Activated CD4-positive, alpha-beta T cell treated with anti-CD3 and anti-CD28 coated beads for 48 hours (primary cell): ENCODE data around the gene AMDHD2.
"Not testable (repeated sequence)": the region's sequence is repeated elsewhere in the genome, so short reads cannot be mapped to it uniquely, and the experiment has no call there.

Experiments used
- DNase-seq: peaks from one replicate; pipeline ENCODE4 v3.0.0-alpha.2; 2020

AMDHD2 gene, protein sequence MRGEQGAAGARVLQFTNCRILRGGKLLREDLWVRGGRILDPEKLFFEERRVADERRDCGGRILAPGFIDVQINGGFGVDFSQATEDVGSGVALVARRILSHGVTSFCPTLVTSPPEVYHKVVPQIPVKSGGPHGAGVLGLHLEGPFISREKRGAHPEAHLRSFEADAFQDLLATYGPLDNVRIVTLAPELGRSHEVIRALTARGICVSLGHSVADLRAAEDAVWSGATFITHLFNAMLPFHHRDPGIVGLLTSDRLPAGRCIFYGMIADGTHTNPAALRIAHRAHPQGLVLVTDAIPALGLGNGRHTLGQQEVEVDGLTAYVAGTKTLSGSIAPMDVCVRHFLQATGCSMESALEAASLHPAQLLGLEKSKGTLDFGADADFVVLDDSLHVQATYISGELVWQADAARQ

DNA sequence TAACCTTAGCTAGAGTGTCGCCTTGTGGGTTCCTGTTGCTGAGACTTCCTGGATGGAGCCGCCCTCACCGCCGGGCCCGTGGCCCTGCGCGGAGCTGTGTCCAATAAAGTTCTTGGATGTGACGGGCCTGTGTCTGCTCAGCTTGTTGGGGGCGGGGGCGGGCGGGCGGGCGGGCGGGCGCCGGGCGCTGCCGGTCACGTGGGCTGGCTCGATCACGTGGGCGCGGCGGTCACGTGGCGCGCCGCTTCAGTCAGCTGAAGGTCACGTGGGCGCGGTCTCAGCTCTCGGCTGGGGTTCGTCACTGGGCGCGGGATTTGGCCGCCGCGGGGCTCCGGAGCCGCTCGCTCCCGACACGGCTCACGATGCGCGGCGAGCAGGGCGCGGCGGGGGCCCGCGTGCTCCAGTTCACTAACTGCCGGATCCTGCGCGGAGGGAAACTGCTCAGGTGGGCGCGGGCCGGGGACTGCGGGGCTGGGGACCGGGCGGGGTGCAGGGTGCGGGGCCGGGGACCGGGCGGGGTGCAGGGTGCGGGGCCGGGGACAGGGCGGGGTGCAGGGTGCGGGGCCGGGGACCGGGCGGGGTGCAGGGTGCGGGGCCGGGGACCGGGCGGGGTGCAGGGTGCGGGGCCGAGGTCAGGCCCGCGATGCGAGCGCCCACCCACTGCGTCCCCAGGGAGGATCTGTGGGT lies at the start of gene AMDHD2:
Gene AMDHD2, plus strand, starts transcription at position 275 of the 687 bp plus-strand sequence. Its CDS starts 88 bp downstream, at position 363.
- DNase-seq: peak; percentile 94

DNA sequence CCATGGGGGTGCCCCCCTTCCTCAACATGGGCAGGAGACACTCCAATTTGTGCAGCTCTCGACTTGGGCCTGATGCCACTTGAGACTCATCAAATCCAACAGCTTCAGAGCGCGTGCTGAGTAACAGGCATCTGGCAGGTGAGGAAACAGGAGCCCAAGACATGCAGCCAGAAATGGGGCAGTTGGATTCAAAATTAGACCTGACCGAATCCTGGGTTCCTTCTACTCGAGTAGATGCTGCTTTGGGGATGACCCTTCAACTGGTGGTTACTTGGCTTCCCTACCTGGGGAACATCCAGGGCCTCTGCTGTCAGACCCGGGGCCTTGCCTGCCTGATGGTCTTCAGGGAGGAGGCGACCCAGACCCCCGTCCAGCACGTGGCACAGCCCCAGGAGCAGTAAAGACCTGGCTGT lies 49.6 kb upstream of the AMDHD2 start:
- peak; percentile 36 for DNase-seq

DNA sequence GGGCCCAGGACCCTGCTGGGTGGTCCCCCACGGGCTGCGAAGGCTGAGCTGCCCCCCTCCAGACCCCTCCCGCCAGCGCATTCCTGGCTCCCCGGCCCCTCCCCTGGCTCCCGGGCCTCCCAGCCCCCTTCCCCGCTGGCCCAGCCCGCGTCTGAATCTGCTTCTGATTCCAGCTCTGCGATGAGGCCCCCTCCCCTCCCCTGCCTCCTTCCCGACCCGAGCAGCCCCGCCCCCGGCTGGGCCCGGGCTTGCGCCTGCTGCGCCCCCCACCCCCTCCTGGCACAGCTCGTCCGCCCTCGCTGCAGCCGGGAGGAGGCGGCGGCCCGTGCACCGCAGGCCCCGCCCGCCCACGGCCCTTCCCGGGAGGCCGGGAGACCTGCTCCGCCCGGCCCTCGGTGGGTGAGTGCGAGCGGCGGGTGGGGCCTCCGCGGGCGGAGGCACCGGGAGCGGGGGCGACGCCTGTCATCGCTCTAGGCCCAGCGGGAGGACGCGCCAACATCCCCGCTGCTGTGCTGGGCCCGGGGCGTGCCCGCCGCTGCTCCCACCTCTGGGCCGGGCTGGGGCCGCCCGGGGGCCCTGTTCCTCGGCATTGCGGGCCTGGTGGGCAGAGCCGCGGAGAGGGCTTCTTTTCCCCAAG lies 49.0 kb upstream of the AMDHD2 start, which contains the start of gene NTN3:
Gene NTN3, plus strand, starts transcription at position 282 of the 637 bp plus-strand sequence. CDS start 405 bp downstream, outside the sequence.
- peak; percentile 23 for DNase-seq

DNA sequence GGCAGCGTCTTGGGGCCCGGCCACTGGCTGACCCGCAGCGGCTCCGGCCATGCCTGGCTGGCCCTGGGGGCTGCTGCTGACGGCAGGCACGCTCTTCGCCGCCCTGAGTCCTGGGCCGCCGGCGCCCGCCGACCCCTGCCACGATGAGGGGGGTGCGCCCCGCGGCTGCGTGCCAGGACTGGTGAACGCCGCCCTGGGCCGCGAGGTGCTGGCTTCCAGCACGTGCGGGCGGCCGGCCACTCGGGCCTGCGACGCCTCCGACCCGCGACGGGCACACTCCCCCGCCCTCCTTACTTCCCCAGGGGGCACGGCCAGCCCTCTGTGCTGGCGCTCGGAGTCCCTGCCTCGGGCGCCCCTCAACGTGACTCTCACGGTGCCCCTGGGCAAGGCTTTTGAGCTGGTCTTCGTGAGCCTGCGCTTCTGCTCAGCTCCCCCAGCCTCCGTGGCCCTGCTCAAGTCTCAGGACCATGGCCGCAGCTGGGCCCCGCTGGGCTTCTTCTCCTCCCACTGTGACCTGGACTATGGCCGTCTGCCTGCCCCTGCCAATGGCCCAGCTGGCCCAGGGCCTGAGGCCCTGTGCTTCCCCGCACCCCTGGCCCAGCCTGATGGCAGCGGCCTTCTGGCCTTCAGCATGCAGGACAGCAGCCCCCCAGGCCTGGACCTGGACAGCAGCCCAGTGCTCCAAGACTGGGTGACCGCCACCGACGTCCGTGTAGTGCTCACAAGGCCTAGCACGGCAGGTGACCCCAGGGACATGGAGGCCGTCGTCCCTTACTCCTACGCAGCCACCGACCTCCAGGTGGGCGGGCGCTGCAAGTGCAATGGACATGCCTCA lies 48.3 kb upstream of the AMDHD2 start:
- no peak for DNase-seq

DNA sequence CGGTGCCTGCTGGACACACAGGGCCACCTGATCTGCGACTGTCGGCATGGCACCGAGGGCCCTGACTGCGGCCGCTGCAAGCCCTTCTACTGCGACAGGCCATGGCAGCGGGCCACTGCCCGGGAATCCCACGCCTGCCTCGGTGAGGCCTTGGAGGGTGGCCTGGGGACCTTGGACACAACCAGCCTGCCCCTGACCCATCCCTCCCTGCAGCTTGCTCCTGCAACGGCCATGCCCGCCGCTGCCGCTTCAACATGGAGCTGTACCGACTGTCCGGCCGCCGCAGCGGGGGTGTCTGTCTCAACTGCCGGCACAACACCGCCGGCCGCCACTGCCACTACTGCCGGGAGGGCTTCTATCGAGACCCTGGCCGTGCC lies 47.7 kb upstream of the AMDHD2 start:
- DNase-seq: no peak

DNA sequence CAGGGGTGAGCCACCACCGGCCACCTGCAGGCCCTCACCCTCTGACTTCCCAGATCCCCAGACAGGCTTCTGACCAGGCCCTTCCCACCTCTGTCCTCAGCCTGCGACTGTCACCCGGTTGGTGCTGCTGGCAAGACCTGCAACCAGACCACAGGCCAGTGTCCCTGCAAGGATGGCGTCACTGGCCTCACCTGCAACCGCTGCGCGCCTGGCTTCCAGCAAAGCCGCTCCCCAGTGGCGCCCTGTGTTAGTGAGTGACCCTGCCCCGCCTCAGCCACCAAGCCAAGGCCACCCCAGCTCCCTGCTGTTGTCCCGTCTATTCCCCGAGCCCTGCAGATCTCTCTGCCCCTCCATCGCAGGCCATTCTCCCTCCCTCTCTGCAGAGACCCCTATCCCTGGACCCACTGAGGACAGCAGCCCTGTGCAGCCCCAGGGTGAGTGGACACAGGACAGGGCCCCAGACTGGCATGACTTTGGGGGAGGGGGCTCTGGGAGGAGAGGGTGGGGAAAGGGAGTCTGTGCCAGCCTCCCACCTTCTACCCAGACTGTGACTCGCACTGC lies 47.2 kb upstream of the AMDHD2 start:
- no peak for DNase-seq

DNA sequence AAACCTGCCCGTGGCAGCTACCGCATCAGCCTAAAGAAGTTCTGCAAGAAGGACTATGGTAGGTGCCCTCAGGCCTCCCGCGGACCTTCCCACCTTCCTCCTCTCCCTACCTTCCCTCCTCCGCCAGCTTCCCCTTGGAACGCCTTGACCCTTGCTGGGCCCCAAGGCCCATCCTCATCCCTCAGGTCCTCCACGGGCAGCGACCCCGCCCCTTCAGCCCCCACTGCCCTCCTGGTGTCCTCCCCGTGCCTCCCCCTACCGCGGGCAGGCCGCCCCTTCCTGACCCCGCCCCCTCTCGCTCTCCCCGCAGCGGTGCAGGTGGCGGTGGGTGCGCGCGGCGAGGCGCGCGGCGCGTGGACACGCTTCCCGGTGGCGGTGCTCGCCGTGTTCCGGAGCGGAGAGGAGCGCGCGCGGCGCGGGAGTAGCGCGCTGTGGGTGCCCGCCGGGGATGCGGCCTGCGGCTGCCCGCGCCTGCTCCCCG lies 46.7 kb upstream of the AMDHD2 start:
- peak; percentile 27 for DNase-seq

DNA sequence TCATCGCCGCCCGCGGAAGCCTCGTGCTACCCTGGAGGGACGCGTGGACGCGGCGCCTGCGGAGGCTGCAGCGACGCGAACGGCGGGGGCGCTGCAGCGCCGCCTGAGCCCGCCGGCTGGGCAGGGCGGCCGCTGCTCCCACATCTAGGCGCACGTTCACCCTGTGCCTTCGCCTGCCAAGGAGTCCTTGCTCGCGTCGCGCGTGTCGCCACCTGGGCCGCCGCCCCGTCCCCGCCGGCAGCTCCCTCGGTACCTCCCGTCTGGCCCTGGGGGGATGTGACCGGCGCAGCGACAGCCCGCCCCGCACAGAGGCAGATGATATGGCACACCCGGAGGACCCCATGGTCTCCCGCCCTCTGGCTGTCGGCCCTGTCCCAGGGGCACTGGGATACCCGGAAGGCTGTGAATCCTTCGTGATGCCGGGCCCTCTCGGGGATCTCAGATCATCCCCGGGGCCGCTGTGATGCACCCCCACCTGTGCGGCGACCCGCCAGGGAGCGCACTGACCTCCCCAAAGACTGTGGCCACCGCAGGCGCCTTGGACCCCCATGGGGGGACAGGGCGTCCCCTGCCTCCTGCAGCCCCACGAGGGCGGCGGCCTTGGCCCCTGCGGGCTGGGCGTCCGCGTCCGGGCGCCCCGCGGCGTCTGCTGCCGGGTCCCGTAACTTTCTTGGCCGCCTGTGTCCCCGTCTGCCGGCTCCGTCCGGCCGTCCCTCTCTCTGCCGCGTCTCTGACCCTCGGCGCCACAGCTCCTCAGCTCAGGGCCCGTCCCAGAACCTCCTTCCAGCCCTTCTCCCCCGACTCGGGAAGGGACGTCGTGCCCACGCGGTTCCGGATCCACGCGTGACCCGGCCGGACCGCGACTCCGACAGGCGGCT lies 45.9 kb upstream of the AMDHD2 start:
- DNase-seq: peak; percentile 67

DNA sequence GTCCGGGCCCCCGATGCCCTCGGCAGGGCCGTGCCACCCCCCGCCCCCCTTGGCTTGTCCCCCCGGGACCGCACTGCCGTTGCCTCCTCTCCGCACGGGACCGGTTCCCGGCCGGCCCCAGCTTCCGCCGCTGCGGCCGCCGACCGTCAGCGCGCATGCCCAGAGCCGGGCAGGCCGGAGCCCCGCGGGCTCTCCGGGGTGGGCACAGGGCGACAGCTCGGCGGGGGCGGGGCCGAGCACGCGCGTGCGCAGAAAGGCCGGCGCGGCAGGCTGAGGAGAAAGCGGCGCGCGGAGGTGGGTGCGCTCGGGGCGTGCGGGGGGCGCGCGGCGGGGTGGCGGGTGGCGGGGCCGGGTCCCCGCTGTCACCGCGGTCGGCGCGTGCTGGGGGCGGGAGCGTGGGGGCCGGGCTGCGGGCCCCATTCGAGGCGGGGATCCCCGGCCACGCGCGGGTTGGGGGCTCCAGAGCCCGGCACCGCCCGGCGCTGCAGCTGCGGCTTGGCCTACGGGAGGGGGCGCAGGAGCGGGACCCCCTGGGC lies 45.2 kb upstream of the AMDHD2 start, which contains the start of gene TBC1D24:
Gene TBC1D24, plus strand, starts transcription at position 251 of the 536 bp plus-strand sequence. CDS start 21,022 bp downstream, outside the sequence.
- peak; percentile 84 for DNase-seq

DNA sequence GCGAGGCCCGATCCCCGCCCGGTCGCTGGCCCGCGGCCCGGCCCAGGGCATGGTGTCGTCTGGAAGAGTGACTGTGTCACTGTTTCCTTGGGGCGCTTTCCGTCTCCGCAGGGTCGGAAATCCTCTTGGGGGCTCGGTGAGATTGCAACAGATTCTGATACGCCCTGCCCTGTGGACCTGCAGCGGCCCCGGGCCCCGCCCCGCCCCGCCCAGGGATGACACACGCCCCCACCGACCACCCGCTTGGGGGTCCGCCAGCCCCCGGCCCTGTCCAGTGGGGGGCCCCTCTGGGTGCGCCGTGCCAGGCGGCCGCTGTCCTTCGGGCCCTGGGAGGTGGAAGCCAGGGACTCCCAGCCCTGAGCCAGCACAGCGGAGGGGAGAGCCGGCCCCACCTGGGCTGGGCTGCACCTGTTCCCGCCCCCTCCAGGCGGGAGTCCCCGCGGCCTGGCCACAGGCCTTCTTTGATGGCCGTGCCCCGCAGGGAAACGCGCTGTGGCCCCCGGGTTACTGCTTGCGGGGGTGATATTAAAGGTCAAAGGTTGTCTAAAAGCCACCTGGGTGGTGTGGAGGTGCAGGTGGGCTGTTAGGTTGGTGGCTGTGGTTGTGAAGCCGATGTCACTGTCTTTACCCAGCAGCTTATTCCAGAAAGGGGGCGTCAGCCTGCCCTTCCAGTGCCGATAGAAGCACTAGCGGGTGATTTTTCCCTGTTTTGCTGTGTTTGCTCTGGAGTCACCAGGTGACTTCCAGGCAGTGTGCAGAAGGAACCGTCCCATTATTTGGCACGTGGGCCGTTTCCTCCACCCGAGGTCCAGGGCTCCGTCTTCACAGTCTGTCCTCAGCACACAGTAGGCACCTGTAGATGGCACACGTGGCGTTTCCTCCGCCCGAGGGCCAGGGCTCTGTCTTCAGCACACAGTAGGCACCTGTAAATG lies 44.5 kb upstream of the AMDHD2 start:
- peak; percentile 46 for DNase-seq

DNA sequence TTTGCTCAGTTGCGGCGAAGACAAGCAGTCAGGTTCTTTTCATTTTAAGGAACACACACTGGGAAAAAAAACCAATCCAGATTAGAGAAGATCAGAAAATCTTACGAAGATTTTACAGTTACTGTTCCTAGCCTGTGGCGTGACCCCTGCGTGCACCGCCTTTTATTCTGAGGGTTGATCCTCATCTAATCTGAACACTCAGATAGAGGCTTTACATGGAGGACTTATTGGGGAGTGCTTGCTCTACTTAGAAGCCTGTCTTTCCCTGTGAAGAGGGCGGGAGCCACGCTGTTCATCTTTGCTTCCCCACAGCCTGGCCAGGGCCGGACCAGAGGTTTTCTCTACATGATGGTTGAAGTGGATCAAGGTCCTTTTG lies 43.8 kb upstream of the AMDHD2 start:
- DNase-seq: no peak

DNA sequence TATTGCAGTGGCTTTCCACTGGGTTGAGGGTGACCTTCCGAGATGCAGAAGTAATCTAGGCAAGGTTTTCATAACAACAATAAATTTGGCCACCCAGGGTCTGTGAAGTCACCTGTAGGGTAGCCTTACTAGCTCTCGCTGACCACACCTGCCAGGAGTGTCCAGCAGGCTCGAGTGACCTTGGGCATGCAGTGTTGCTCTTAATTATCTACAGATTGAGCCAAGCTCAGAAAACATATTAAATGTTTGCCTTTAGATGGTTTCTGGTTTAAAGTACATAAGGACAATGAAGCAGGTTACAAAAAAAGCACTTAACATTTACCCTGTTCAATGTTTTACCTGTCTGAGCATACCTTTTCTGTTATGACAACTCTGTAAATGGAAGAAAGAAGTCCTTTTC lies 43.4 kb upstream of the AMDHD2 start:
- no peak for DNase-seq

DNA sequence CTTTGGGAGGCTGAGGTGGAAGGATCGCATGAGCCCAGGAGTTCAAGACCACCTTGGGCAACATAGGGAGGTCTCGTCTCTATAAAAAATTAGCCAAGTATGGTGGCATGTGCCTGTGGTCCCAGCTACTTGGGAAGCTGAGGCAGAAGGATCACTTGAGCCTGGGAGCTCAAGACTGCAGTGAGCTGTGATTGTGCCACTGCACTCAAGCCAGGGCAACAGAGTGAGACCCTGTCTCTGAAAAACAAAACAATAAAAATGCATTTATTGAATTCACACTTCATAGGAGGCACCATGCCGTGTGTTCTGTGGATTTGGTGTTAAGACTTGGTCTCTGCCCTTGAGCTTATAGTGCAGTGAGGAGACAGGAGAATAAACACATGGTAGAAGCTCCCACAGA lies 42.8 kb upstream of the AMDHD2 start:
- DNase-seq: no peak

DNA sequence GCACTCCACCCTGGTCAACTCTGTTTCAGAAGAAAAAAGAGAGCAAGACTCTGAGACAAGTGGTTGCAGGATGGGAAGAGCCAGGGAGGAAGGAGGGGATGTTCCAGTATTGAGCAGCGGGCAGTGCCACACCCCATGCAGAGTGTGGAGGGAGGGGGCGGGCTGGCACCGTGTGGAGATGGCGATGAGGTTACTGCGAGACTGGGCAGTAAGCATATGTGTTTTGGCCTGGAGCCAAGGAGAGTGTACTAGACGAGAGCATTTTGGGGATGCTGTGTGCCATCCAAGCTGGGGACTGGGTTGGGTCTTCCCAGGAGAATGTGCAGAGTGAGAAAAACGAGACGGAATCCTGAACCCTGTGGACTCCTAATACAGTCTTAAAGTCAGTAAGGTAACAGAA lies 41.9 kb upstream of the AMDHD2 start:
- DNase-seq: no peak

DNA sequence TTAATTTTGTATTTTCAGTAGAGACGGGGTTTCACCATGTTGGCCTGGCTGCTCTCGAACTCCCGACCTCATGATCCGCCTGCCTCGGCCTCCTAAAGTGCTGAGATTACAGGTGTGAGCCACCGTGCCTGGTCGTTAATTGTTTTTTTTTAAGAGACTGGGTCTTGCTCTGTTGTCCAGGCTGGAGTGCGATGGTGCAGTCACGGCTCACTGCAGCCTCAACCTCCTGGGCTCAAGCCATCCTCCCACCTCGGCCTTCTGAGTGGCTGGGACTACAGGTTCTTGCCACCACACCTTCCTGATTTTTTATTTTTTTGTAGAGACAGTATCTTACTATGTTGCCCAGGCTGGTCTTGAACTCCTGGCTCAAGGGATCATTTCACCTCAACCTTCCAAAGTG lies 40.2 kb upstream of the AMDHD2 start:
- DNase-seq: not testable (repeated sequence)

DNA sequence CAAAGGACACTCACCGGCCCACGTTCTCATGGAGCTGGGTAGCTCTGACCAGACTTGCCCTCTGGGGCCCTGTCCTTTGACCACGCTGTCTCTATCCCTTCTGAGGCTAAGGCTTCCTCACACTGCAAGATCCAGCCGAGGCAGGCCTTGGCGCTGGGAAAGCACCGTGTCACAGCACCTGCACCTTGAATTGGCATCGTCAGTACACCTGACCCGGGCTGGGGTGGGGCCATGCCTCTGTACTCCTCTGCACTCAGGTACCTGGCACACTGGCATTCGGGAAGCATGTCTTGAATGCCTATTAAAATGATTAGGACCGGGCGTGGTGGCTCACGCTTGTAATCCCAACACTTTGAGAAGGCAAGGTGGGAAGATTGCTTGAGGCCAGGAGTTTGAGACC lies 39.2 kb upstream of the AMDHD2 start:
- DNase-seq: no peak

DNA sequence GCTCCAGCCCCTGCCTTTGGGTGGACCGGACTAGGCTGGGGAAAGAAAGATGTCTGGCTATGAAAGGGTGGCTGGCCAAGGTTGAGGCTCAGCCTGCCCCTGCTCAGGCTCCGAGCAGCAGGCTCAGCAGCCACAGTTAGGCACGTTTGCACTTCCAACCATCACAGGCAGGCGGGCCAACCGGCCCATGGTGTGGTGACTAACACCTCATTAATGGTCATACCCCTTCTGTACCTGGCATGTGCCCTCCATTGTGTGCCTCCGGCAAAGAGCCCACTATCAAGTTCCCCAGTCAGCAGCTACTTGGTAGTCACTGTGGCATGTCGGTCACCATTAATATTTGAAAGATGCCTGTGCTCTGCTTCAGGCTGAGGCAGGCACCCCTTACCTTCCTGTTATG lies 38.5 kb upstream of the AMDHD2 start:
- no peak for DNase-seq

DNA sequence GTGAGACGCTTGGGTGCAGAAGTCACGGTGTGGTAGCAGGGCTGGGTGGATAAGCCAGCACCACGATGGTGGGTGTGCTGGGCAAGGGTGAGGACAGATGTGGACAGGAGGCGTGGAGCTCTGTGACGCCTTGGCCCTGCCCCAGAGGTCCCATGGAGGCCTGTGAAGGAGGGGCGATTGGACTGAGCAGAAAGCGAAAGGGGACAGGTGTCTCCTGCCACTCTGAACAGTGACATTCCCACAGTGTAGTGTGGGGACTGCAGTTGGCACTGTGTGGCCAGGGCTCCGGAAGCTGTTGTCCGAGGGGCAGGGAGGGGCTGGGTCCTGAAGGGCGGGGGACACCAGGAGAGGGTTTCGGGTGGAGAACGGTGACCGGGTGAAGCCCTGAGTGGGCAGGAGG lies 37.9 kb upstream of the AMDHD2 start:
- DNase-seq: no peak

DNA sequence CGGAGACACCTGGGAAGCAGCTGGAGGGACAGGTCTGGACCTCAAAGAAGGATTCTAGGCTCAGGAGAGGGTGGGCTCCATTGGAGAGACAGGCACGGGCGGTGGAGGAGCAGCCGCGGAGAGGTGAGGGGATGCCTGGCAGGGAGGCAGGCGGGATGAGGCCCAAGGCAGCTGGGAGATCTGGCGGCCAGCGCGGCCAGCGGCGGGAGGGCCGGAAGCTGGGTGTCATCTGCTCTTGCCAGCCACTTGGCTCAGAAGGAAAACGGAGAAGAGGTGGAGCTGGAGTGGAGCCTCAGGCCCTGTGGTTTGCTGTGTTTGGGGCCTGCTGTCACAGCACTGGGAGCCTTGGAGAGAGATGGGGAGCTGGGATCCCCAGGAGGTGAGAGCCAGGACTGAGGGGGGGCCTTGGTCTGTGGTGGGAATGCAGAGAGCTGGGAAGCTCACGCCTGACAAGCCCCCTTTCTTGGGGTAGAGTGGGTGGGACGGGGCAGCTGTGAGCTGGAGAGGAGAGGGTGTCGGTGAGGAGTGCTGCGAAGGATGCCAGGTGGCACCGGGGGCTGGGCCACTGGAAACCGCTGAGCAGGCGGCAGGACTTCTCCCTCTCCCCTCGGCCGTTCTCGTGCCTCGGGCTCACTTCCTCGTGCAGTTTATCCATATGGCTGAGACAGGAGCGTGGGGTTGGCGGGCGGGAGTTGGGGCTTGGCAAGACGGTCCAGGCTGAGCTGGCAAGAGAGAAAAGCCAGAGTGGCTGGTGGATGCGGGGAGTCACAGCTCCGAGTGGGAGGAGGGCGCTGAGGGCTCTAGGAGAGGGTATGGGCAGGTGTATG lies 37.2 kb upstream of the AMDHD2 start:
- no peak for DNase-seq
